Measurements from ENCODE around the gene AOC2. TPM values are rescaled to one million over a fixed set of nuclear protein-coding genes. Genes with fewer than 3 reads are reported as not detected.

Gene AOC2
- polyA plus RNA-seq, 1 donor (not counting 4 experiments of a cell fraction or from before 2014, with no cell fraction given) = 0.94 TPM

GRCh38 chr17:42877037-42877436 lies 32.7 kb downstream of the AOC2 start:
- FAIRE-seq (no peak), DNase-seq (ENCODE audit: low read depth, low spot score) (no peak)
- TF ChIP-seq CTCF (optimal IDR thresholded peaks at IDR 0.05 in 1 of 3, IDR thresholded peaks at IDR 0.05 in 1 of 3, conservative IDR thresholded peaks at IDR 0.05 in 1 of 3; ENCODE audit: extremely low read depth in 1 of 3, insufficient read depth in 2 of 3, low read length in 3 of 3) = no peak
- TF ChIP-seq EZH2 (IDR thresholded peaks at IDR 0.05; ENCODE audit: low read length) = no peak
- H3K4me2 ChIP-seq (ENCODE audit: control insufficient read depth, extremely low read depth, insufficient read depth, low read depth, low read length) = no peak overlapping the region
- no peak overlapping the region for H3K27ac ChIP-seq (ENCODE audit: control insufficient read depth, insufficient read depth, low read length)
- H3K4me3 ChIP-seq (ENCODE audit: control insufficient read depth in 2 of 3, extremely low read depth in 1 of 3, insufficient read depth in 2 of 3, low read depth in 1 of 3, low read length in 3 of 3) = no peak overlapping the region
- H3K36me3 ChIP-seq (ENCODE audit: control insufficient read depth in 2 of 2, extremely low read depth in 1 of 2, insufficient read depth in 2 of 2, low read length in 2 of 2) = no peaks in the 10 kb centered on the region
- H2AFZ ChIP-seq (ENCODE audit: control insufficient read depth, low read length) = no peak overlapping the region
- no peak overlapping the region for H3K9ac ChIP-seq (ENCODE audit: control insufficient read depth, extremely low read depth, insufficient read depth, low read length)
- peaks cover 25% of the 10 kb centered on the region for H3K27me3 ChIP-seq (ENCODE audit: control insufficient read depth, extremely low read depth, insufficient read depth, low read length)
- no peaks in the 10 kb centered on the region for H3K9me3 ChIP-seq (ENCODE audit: control insufficient read depth, low read depth, low read length)
- dilution Hi-C loops (cut with MboI; ENCODE audit: extremely low pct_ligation_motif_present, low sequenced_read_pairs) = no loop called here
- no peaks in the 10 kb centered on the region for H3K9me1 ChIP-seq (ENCODE audit: control insufficient read depth, extremely low read depth, insufficient read depth, low read length)
- no peaks in the 10 kb centered on the region for H3K4me1 ChIP-seq (ENCODE audit: control insufficient read depth, extremely low read depth, insufficient read depth, low read length)
- H3K79me2 ChIP-seq (ENCODE audit: control insufficient read depth, insufficient read depth, low read length) = no peaks in the 10 kb centered on the region
- H4K20me1 ChIP-seq (ENCODE audit: control insufficient read depth, extremely low read depth, insufficient read depth, low read length) = no peaks in the 10 kb centered on the region

GRCh38 chr17:42878123-42878880 lies 33.9 kb downstream of the AOC2 start:
- FAIRE-seq (no peak), DNase-seq (ENCODE audit: low read depth, low spot score) (no peak)
- H3K79me2 ChIP-seq (ENCODE audit: control insufficient read depth, insufficient read depth, low read length) = no peaks in the 10 kb centered on the region
- no peak overlapping the region for H3K4me2 ChIP-seq (ENCODE audit: control insufficient read depth, extremely low read depth, insufficient read depth, low read depth, low read length)
- no peaks in the 10 kb centered on the region for H3K9me3 ChIP-seq (ENCODE audit: control insufficient read depth, low read depth, low read length)
- no peak overlapping the region for H3K9ac ChIP-seq (ENCODE audit: control insufficient read depth, extremely low read depth, insufficient read depth, low read length)
- no peak overlapping the region for H3K27ac ChIP-seq (ENCODE audit: control insufficient read depth, insufficient read depth, low read length)
- H2AFZ ChIP-seq (ENCODE audit: control insufficient read depth, low read length) = no peak overlapping the region
- no peak overlapping the region for H3K4me3 ChIP-seq (ENCODE audit: control insufficient read depth in 2 of 3, extremely low read depth in 1 of 3, insufficient read depth in 2 of 3, low read depth in 1 of 3, low read length in 3 of 3)
- H3K27me3 ChIP-seq (ENCODE audit: control insufficient read depth, extremely low read depth, insufficient read depth, low read length) = peaks cover 25% of the 10 kb centered on the region
- dilution Hi-C loops (cut with MboI; ENCODE audit: extremely low pct_ligation_motif_present, low sequenced_read_pairs) = no loop called here
- no peaks in the 10 kb centered on the region for H3K9me1 ChIP-seq (ENCODE audit: control insufficient read depth, extremely low read depth, insufficient read depth, low read length)
- no peaks in the 10 kb centered on the region for H3K4me1 ChIP-seq (ENCODE audit: control insufficient read depth, extremely low read depth, insufficient read depth, low read length)
- TF ChIP-seq CTCF (optimal IDR thresholded peaks at IDR 0.05 in 1 of 3, IDR thresholded peaks at IDR 0.05 in 1 of 3, conservative IDR thresholded peaks at IDR 0.05 in 1 of 3; ENCODE audit: extremely low read depth in 1 of 3, insufficient read depth in 2 of 3, low read length in 3 of 3) (no peak), EZH2 (IDR thresholded peaks at IDR 0.05; ENCODE audit: low read length) (no peak)
- H3K36me3 ChIP-seq (ENCODE audit: control insufficient read depth in 2 of 2, extremely low read depth in 1 of 2, insufficient read depth in 2 of 2, low read length in 2 of 2) = no peaks in the 10 kb centered on the region
- no peaks in the 10 kb centered on the region for H4K20me1 ChIP-seq (ENCODE audit: control insufficient read depth, extremely low read depth, insufficient read depth, low read length)
